Measurements from ENCODE around the gene RASGRF1.

Gene RASGRF1

GRCh38 chr15:78993931-78994530, 96.5 kb downstream of the RASGRF1 start:
- POLR2A ChIA-PET = no interaction called here
- no peak for DNase-seq (ENCODE audit: extremely low spot score)

GRCh38 chr15:78993257-78993930, 97.2 kb downstream of the RASGRF1 start:
- no peak for DNase-seq (ENCODE audit: extremely low spot score)
- TF ChIP-seq L3MBTL2 (conservative IDR thresholded peaks at IDR 0.05) (no peak), HDGF (IDR thresholded peaks at IDR 0.05; ENCODE audit: borderline replicate concordance) (no peak), SP1 (IDR thresholded peaks at IDR 0.05) (no peak), BHLHE40 (IDR thresholded peaks at IDR 0.05; ENCODE audit: borderline replicate concordance) (no peak), FOXK2 (IDR thresholded peaks at IDR 0.05) (no peak), LEF1 (IDR thresholded peaks at IDR 0.05; ENCODE audit: borderline replicate concordance) (no peak), FOXM1 (IDR thresholded peaks at IDR 0.05; ENCODE audit: borderline replicate concordance) (no peak), PKNOX1 (IDR thresholded peaks at IDR 0.05) (no peak), ELF4 (IDR thresholded peaks at IDR 0.05) (no peak), SUZ12 (IDR thresholded peaks at IDR 0.05) (no peak), CTBP1 (IDR thresholded peaks at IDR 0.05; ENCODE audit: borderline replicate concordance) (no peak), ARNT (IDR thresholded peaks at IDR 0.05) (no peak)
- CTCF ChIA-PET = interaction anchor here (1.0 kb wide), 1 partner anchor 14 kb away, joined by 3 read pairs; no protein-coding TSS in a partner anchor
- POLR2A ChIA-PET = no interaction called here

More at GRCh38 chr15:78993931-78994530, 96.5 kb downstream of the RASGRF1 start:
- CTCF ChIA-PET = interaction anchor here (1.0 kb wide), 1 partner anchor 14 kb away, joined by 3 read pairs; no protein-coding TSS in a partner anchor
- TF ChIP-seq NFRKB (IDR thresholded peaks at IDR 0.05) = no peak
- TF ChIP-seq FOXK2 (IDR thresholded peaks at IDR 0.05) = no peak
- no peak for TF ChIP-seq SP1 (IDR thresholded peaks at IDR 0.05)
- TF ChIP-seq PKNOX1 (IDR thresholded peaks at IDR 0.05) = no peak
- TF ChIP-seq SUZ12 (IDR thresholded peaks at IDR 0.05) = no peak
- TF ChIP-seq BHLHE40 (IDR thresholded peaks at IDR 0.05; ENCODE audit: borderline replicate concordance) = no peak
- TF ChIP-seq FOXA1 (IDR thresholded peaks at IDR 0.05) = no peak
- no peak for TF ChIP-seq CTBP1 (IDR thresholded peaks at IDR 0.05; ENCODE audit: borderline replicate concordance)
- no peak for TF ChIP-seq FOXM1 (IDR thresholded peaks at IDR 0.05; ENCODE audit: borderline replicate concordance)
- TF ChIP-seq LEF1 (IDR thresholded peaks at IDR 0.05; ENCODE audit: borderline replicate concordance) = no peak
- no peak for TF ChIP-seq ZNF384 (IDR thresholded peaks at IDR 0.05)

- TF ChIP-seq TARDBP (IDR thresholded peaks at IDR 0.05) = no peak
- no peak for TF ChIP-seq FOXM1 (IDR thresholded peaks at IDR 0.05; ENCODE audit: borderline replicate concordance)
- TF ChIP-seq ZNF384 (IDR thresholded peaks at IDR 0.05) = no peak
- no peak for TF ChIP-seq SP1 (IDR thresholded peaks at IDR 0.05)
- no peak for TF ChIP-seq FOXK2 (IDR thresholded peaks at IDR 0.05)
- no peak for TF ChIP-seq BHLHE40 (IDR thresholded peaks at IDR 0.05; ENCODE audit: borderline replicate concordance)
- TF ChIP-seq ARNT (IDR thresholded peaks at IDR 0.05) = no peak
- TF ChIP-seq ELF4 (IDR thresholded peaks at IDR 0.05) = no peak
- no peak for TF ChIP-seq PKNOX1 (IDR thresholded peaks at IDR 0.05)
- TF ChIP-seq FOXA1 (IDR thresholded peaks at IDR 0.05) = no peak
- TF ChIP-seq SUZ12 (IDR thresholded peaks at IDR 0.05) = no peak
- no peak for DNase-seq (ENCODE audit: extremely low spot score)
- ChIA-PET CTCF (interaction anchor here (1.0 kb wide), 1 partner anchor 13 kb away, joined by 3 read pairs; no protein-coding TSS in a partner anchor), POLR2A (no interaction called here)
Observed at GRCh38 chr15:78992416-78993256, 97.9 kb downstream of the RASGRF1 start.

- TF ChIP-seq FOXK2 (IDR thresholded peaks at IDR 0.05) (no peak), NFRKB (IDR thresholded peaks at IDR 0.05) (no peak), SUZ12 (IDR thresholded peaks at IDR 0.05) (no peak), FOXA1 (IDR thresholded peaks at IDR 0.05) (no peak), L3MBTL2 (conservative IDR thresholded peaks at IDR 0.05) (no peak), HDGF (IDR thresholded peaks at IDR 0.05; ENCODE audit: borderline replicate concordance) (no peak), TARDBP (IDR thresholded peaks at IDR 0.05) (no peak), ARNT (IDR thresholded peaks at IDR 0.05) (no peak)
- CTCF ChIA-PET = no interaction called here
- DNase-seq (ENCODE audit: extremely low spot score) = no peak
- POLR2A ChIA-PET = no interaction called here
Observed at GRCh38 chr15:78991879-78992278, 98.7 kb downstream of the RASGRF1 start.

- DNase-seq (ENCODE audit: extremely low spot score) = no peak
- ChIA-PET CTCF (interaction anchor here (1.3 kb wide), 1 partner anchor 83 kb away, joined by 3 read pairs; no protein-coding TSS in a partner anchor), POLR2A (no interaction called here)
- TF ChIP-seq FOXA1 (IDR thresholded peaks at IDR 0.05) (no peak), LEF1 (IDR thresholded peaks at IDR 0.05; ENCODE audit: borderline replicate concordance) (no peak), CTBP1 (IDR thresholded peaks at IDR 0.05; ENCODE audit: borderline replicate concordance) (no peak), BHLHE40 (IDR thresholded peaks at IDR 0.05; ENCODE audit: borderline replicate concordance) (no peak), NFRKB (IDR thresholded peaks at IDR 0.05) (no peak), HDGF (IDR thresholded peaks at IDR 0.05; ENCODE audit: borderline replicate concordance) (no peak), SUZ12 (IDR thresholded peaks at IDR 0.05) (no peak)
Observed at GRCh38 chr15:78991476-78991875, 99.1 kb downstream of the RASGRF1 start.
